HepG2 (cell line): ENCODE results near the gene MAN1B1. TPM values are rescaled to one million over a fixed set of nuclear protein-coding genes. Genes with fewer than 3 reads are reported as not detected.

Experiments
- ATF1 ChIP-seq: IDR thresholded peaks from 2 replicates; pipeline ENCODE4 v1.6.1; 2016; ENCODE audit warnings: mild to moderate bottlenecking, control low read depth
- ATM ChIP-seq: fragments of 450-650 bp; IDR thresholded peaks from 2 replicates; pipeline ENCODE4 v1.7.1; 2017; ENCODE audit warnings: mild to moderate bottlenecking, borderline replicate concordance
- MBNL3 ChIP-seq: fragments of 250-450 bp; sonication (Bioruptor Pico); conservative IDR thresholded peaks from 2 replicates; pipeline ENCODE4 v1.8.0; 2022; ENCODE audit warnings: mild to moderate bottlenecking, inconsistent platforms
- MXD3 ChIP-seq: IDR thresholded peaks from 2 replicates; pipeline ENCODE4 v1.6.1; 2016; ENCODE audit warnings: mild to moderate bottlenecking, missing biosample characterization, missing genetic modification reagents
- NAIF1 ChIP-seq: sonication (generic); formaldehyde crosslinking; IDR thresholded peaks from 2 replicates; pipeline ENCODE4 v1.5.0; 2020; ENCODE audit warnings: mild to moderate bottlenecking, missing genetic modification reagents, borderline replicate concordance
- NR1H2 ChIP-seq: sonication (generic); formaldehyde crosslinking; IDR thresholded peaks from 2 replicates; pipeline ENCODE4 v1.8.1; 2022; ENCODE audit warnings: low read depth, missing genetic modification reagents, borderline replicate concordance
- PRPF4 ChIP-seq: fragments of 200-400 bp; formaldehyde crosslinking; IDR thresholded peaks from 2 replicates; pipeline ENCODE4 v1.6.1; 2016; ENCODE audit warnings: low read length, low read depth; ENCODE audit not compliant: poor library complexity, severe bottlenecking
- REPIN1 ChIP-seq: sonication (generic); formaldehyde crosslinking; IDR thresholded peaks from 2 replicates; pipeline ENCODE4 v1.8.0; 2022; ENCODE audit warnings: missing genetic modification reagents, low read depth, mild to moderate bottlenecking, borderline replicate concordance
- SMAD3 ChIP-seq: sonication (generic); formaldehyde crosslinking; IDR thresholded peaks from 2 replicates; pipeline ENCODE4 v1.4.0; 2020; ENCODE audit warnings: missing genetic modification reagents
- TCF7L2 ChIP-seq: IDR thresholded peaks from 2 replicates; pipeline ENCODE4 v1.6.1; 2011; ENCODE audit warnings: mild to moderate bottlenecking, low read depth, low read length, moderate library complexity
- ZNF256 ChIP-seq: sonication (generic); formaldehyde crosslinking; conservative IDR thresholded peaks from 2 replicates; pipeline ENCODE4 v1.4.0; 2020; ENCODE audit warnings: missing genetic modification reagents
- ZNF30 ChIP-seq: sonication (generic); formaldehyde crosslinking; IDR thresholded peaks from 2 replicates; pipeline ENCODE4 v1.5.0; 2020; ENCODE audit warnings: mild to moderate bottlenecking, missing genetic modification reagents
- ZNF326 ChIP-seq: sonication (generic); formaldehyde crosslinking; IDR thresholded peaks from 2 replicates; pipeline ENCODE4 v1.4.0; 2020; ENCODE audit warnings: missing genetic modification reagents, borderline replicate concordance
- ZNF460 ChIP-seq: sonication (generic); formaldehyde crosslinking; IDR thresholded peaks from 2 replicates; pipeline ENCODE4 v1.5.1; 2020; ENCODE audit warnings: missing genetic modification reagents, mild to moderate bottlenecking, borderline replicate concordance
- ZNF709 ChIP-seq: sonication (generic); formaldehyde crosslinking; IDR thresholded peaks from 2 replicates; pipeline ENCODE4 v1.5.0; 2020; ENCODE audit warnings: mild to moderate bottlenecking, missing genetic modification reagents
- ZNF83 ChIP-seq: sonication (generic); formaldehyde crosslinking; IDR thresholded peaks from 2 replicates; pipeline ENCODE4 v1.4.0; 2020; ENCODE audit warnings: missing genetic modification reagents, mild to moderate bottlenecking, borderline replicate concordance
- polyA plus RNA-seq, 8 experiments: library from polyadenylated mRNA; depleted of rRNA in 3 of 8; stranded (reverse) in 7 of 8; unstranded in 1 of 8; fragments of >200 nt; fragmentation: Illumina TruSeq in 4 of 8; extraction: Trizol in 4 of 8; gene quantifications; 2 replicates each; pipeline versions ENCODE4 v1.2.1 to v1.2.3, GENCODE V29; 2011 to 2016; ENCODE audit warnings: low read depth in 4 of 8, missing spikeins in 1 of 8, mixed read lengths in 1 of 8; ENCODE audit not compliant: insufficient read depth in 1 of 8
- total RNA-seq, 5 experiments: library from RNA; depleted of rRNA; stranded (reverse); fragments of >200 nt; fragmentation: Illumina TruSeq; extraction: Trizol; gene quantifications; 2 replicates each; pipeline ENCODE4 v1.2.3, GENCODE V29; 2016; ENCODE audit warnings: low read depth in 1 of 5
- TF ChIP-seq, protein P1 (sequence below): IDR thresholded peaks from 2 replicates; pipeline ENCODE4 v1.6.1; 2016; ENCODE audit warnings: control low read depth
- TF ChIP-seq, protein P2 (sequence below): sonication (generic); formaldehyde crosslinking; IDR thresholded peaks from 2 replicates; pipeline ENCODE4 v1.8.1; 2022; ENCODE audit warnings: mild to moderate bottlenecking, missing genetic modification reagents

MAN1B1 gene
- total and polyA plus RNA-seq, 2 of the 13 experiments (the other 11 are each of a cell fraction or from before 2014, with no cell fraction given), result 48.9 to 59.5 TPM

GRCh38 chr9:137053944-137054931, 32.5 kb upstream of the MAN1B1 start, which contains the start of gene ENTPD2 (continued):
- TF ChIP-seq REPIN1 (CRISPR knock-in tag) (no peak), ZNF30 (CRISPR knock-in tag) (peak; percentile 72; the same call in 1 of the 2 replicates), SMAD3 (CRISPR knock-in tag) (no peak), TCF7L2 (no peak), NR1H2 (CRISPR knock-in tag) (no peak), NAIF1 (CRISPR knock-in tag) (no peak), ZNF709 (CRISPR knock-in tag) (0 out of 2 replicates have a peak, but pooled peaks have one; percentile 56), MXD3 (CRISPR knock-in tag) (no peak), ZNF83 (CRISPR knock-in tag) (no peak), ATM (no peak), ZNF460 (no peak), PRPF4 (no peak), MBNL3 (no peak), ZNF326 (CRISPR knock-in tag) (no peak), ATF1 (CRISPR knock-in tag) (no peak), ZNF256 (no peak)
- TF ChIP-seq, protein P1, sequence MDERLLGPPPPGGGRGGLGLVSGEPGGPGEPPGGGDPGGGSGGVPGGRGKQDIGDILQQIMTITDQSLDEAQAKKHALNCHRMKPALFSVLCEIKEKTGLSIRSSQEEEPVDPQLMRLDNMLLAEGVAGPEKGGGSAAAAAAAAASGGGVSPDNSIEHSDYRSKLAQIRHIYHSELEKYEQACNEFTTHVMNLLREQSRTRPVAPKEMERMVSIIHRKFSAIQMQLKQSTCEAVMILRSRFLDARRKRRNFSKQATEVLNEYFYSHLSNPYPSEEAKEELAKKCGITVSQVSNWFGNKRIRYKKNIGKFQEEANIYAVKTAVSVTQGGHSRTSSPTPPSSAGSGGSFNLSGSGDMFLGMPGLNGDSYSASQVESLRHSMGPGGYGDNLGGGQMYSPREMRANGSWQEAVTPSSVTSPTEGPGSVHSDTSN (CRISPR knock-in tag), result no peak
- TF ChIP-seq, protein P2, sequence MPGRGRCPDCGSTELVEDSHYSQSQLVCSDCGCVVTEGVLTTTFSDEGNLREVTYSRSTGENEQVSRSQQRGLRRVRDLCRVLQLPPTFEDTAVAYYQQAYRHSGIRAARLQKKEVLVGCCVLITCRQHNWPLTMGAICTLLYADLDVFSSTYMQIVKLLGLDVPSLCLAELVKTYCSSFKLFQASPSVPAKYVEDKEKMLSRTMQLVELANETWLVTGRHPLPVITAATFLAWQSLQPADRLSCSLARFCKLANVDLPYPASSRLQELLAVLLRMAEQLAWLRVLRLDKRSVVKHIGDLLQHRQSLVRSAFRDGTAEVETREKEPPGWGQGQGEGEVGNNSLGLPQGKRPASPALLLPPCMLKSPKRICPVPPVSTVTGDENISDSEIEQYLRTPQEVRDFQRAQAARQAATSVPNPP (CRISPR knock-in tag), result no peak
